ENCODE measurements around the gene ZNF536. TPM values are rescaled to one million over a fixed set of nuclear protein-coding genes. Genes with fewer than 3 reads are reported as not detected.

Gene ZNF536
- total RNA-seq, 2 donors from 2014 or later, result 0.41 to 1.5 TPM

GRCh38 chr19:30555791-30556110 is 183.6 kb downstream of the ZNF536 start:
- ATAC-seq (ENCODE audit: insufficient number of reproducible peaks, low FRiP score, low read depth) (no peak), DNase-seq (ENCODE audit: low spot score) (no peak)
- Histone ChIP-seq H3K27me3 (replicated peaks; ENCODE audit: insufficient read depth) (no peaks in the 10 kb centered on the region), H3K9me3 (no peaks in the 10 kb centered on the region), H3K36me3 (no peaks in the 10 kb centered on the region), H3K4me1 (ENCODE audit: control insufficient read depth in 1 of 2, low read depth in 2 of 2) (no peaks in the 10 kb centered on the region), H3K4me3 (no peak overlapping the region), H3K27ac (no peak overlapping the region)
- no peak for TF ChIP-seq CTCF (IDR thresholded peaks at IDR 0.05)

GRCh38 chr19:30556230-30556711 is 184.1 kb downstream of the ZNF536 start:
- H3K27ac ChIP-seq, result no peak overlapping the region
- H3K4me3 ChIP-seq, result no peak overlapping the region
- no peaks in the 10 kb centered on the region for H3K27me3 ChIP-seq (replicated peaks; ENCODE audit: insufficient read depth)
- ATAC-seq (ENCODE audit: insufficient number of reproducible peaks, low FRiP score, low read depth), result no peak
- no peak for DNase-seq (ENCODE audit: low spot score)
- H3K4me1 ChIP-seq (ENCODE audit: control insufficient read depth in 1 of 2, low read depth in 2 of 2), result no peaks in the 10 kb centered on the region
- no peak for TF ChIP-seq CTCF (IDR thresholded peaks at IDR 0.05)
- H3K36me3 ChIP-seq, result no peaks in the 10 kb centered on the region
- H3K9me3 ChIP-seq, result no peaks in the 10 kb centered on the region

- no peaks in the 10 kb centered on the region for H3K36me3 ChIP-seq
- no peaks in the 10 kb centered on the region for H3K4me1 ChIP-seq (ENCODE audit: control insufficient read depth in 1 of 2, low read depth in 2 of 2)
- no peaks in the 10 kb centered on the region for H3K27me3 ChIP-seq (replicated peaks; ENCODE audit: insufficient read depth)
- ATAC-seq (ENCODE audit: insufficient number of reproducible peaks, low FRiP score, low read depth) (no peak), DNase-seq (ENCODE audit: low spot score) (no peak)
- no peak for TF ChIP-seq CTCF (IDR thresholded peaks at IDR 0.05)
- H3K4me3 ChIP-seq, result no peak overlapping the region
- no peaks in the 10 kb centered on the region for H3K9me3 ChIP-seq
- H3K27ac ChIP-seq, result no peak overlapping the region
Measured at GRCh38 chr19:30557212-30557611, 185.0 kb downstream of the ZNF536 start.

GRCh38 chr19:30557927-30558557 is 185.9 kb downstream of the ZNF536 start:
- Histone ChIP-seq H3K9me3 (no peaks in the 10 kb centered on the region), H3K36me3 (no peaks in the 10 kb centered on the region), H3K27ac (no peak overlapping the region), H3K4me3 (no peak overlapping the region), H3K4me1 (ENCODE audit: control insufficient read depth in 1 of 2, low read depth in 2 of 2) (no peaks in the 10 kb centered on the region), H3K27me3 (replicated peaks; ENCODE audit: insufficient read depth) (no peaks in the 10 kb centered on the region)
- DNase-seq (ENCODE audit: low spot score) (no peak), ATAC-seq (ENCODE audit: insufficient number of reproducible peaks, low FRiP score, low read depth) (no peak)
- TF ChIP-seq CTCF (IDR thresholded peaks at IDR 0.05), result no peak

GRCh38 chr19:30558793-30559192 is 186.6 kb downstream of the ZNF536 start:
- Histone ChIP-seq H3K4me1 (ENCODE audit: control insufficient read depth in 1 of 2, low read depth in 2 of 2) (no peaks in the 10 kb centered on the region), H3K27me3 (replicated peaks; ENCODE audit: insufficient read depth) (no peaks in the 10 kb centered on the region), H3K36me3 (no peaks in the 10 kb centered on the region), H3K27ac (no peak overlapping the region), H3K9me3 (no peaks in the 10 kb centered on the region), H3K4me3 (no peak overlapping the region)
- DNase-seq (ENCODE audit: low spot score) (no peak), ATAC-seq (ENCODE audit: insufficient number of reproducible peaks, low FRiP score, low read depth) (no peak)
- no peak for TF ChIP-seq CTCF (IDR thresholded peaks at IDR 0.05)

All from thoracic aorta (tissue), 2 donors.